ENCODE results near the gene ST6GALNAC1.
"Not testable (repeated sequence)": the region's sequence is repeated elsewhere in the genome, so short reads cannot be mapped to it uniquely, and the experiment has no call there.

Gene ST6GALNAC1

DNA sequence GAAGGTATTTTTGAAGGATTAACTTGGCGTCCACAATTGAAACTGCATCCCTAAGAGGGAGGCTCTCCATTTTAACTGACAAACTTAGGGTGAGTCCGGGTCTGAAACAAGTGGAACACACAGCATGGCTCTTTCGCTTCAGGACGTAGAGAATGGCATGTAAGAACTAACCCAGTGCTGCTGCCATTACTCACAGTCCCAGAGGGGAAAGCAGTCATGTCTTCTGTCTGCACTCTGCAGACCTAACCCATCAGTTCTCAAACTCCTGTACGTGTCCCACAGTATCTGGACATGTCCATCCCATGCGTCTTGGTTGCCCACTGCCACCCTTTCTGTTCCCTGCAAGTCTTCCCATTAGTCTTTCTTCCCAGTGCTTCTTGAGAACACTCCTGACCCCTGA, 563 bp downstream of the ST6GALNAC1 start:
- DNase-seq (ENCODE audit: low read depth): no peak

- DNase-seq (ENCODE audit: low read depth): no peak
These were observed 1.5 kb downstream of the ST6GALNAC1 start for GRCh38 chr17:76642032-76642561.

DNA sequence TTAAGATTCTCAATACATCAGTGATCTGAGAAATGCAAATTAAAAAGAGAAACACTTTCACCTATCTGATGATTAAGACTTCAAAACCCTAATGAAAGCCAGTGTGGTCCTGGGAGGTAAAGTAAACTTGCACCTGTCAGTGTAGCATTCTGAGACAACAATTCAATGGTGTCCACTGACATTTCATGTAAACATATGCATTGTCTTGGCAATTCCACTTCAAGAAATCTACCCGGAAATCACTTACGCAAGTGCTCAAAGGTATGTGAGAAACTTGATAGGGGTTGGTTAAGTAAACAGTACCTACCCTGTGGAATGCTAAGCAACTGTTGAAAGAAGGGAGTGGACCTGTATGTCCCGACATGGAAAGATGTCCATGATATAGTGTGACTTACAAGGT, 2.1 kb downstream of the ST6GALNAC1 start:
- DNase-seq (ENCODE audit: low read depth): peak; percentile 62

- peak; percentile 84 for DNase-seq (ENCODE audit: low read depth)
These were observed 2.8 kb downstream of the ST6GALNAC1 start for GRCh38 chr17:76640550-76641380.

DNA sequence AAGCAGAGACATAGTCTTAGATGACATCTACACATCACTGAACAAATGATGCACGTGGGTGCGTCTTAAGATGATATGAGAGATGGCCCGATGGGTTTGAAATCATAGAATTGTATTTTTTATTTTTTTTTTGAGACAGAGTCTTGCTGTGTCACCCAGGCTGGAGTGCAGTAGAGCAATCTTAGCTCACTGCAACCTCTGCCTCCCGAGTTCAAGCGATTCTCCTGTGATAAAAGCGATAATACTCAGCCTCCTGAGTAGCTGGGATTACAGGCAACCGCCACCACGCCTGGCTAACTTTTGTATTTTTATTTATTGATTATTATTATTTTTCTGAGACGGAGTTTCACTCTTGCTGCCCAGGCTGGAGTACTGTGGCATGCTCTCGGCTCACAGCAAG, 5.3 kb downstream of the ST6GALNAC1 start:
- DNase-seq (ENCODE audit: low read depth): no peak

DNA sequence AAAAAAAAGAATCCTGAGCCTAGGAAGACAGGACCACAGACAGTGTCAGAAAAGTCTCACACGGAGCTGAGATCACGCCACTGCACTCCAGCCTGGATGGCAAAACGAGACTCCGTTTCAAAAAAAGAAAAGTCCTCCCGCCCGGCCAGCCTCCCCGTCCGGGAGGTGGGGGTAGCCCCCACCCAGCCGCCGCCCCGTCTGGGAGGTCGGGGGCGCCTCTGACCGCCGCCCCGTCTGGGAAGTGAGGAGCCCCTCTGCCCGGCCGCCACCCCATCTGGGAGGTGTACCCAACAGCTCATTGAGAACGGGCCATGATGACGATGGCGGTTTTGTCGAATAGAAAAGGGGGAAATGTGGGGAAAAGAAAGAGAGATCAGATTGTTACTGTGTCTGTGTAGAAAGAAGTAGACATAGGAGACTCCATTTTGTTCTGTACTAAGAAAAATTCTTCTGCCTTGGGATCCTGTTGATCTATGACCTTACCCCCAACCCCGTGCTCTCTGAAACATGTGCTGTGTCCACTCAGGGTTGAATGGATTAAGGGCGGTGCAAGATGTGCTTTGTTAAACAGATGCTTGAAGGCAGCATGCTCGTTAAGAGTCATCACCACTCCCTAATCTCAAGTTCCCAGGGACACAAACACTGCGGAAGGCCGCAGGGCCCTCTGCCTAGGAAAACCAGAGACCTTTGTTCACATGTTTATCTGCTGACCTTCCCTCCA, 6.9 kb downstream of the ST6GALNAC1 start:
- DNase-seq (ENCODE audit: low read depth): not testable (repeated sequence)

DNA sequence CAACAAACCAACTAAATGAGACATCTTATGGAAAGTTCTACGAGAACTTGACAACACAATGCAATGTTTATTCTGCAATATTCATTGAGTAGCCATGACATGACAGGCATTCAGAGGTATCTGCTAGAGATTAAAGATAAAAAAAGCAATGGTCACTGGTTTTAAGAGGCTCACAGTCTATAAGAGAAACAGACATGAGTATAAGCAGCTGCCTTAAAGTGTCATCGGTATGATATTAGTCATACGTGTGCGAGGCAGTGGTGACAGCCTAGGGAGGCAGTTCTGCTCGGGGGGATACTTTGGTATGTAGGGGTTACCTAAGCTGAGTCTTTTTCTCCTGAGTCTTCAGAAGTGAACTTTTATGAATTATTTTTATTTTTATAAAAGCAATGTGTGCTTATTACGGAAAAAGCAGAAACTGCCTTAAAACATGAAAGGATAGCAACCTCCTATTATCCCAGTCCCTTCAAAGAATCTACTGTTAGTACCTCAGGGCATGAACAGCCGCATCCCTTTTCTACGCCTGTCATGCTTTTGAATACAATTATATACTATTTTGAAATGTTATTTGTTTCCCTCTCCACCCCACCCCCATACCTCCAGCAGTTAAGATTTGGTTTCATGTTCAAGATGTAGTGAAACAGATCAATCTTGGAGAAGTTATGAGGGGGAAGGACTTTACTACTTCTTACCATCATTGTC, 7.7 kb downstream of the ST6GALNAC1 start:
- peak; percentile 54 for DNase-seq (ENCODE audit: low read depth)

DNA sequence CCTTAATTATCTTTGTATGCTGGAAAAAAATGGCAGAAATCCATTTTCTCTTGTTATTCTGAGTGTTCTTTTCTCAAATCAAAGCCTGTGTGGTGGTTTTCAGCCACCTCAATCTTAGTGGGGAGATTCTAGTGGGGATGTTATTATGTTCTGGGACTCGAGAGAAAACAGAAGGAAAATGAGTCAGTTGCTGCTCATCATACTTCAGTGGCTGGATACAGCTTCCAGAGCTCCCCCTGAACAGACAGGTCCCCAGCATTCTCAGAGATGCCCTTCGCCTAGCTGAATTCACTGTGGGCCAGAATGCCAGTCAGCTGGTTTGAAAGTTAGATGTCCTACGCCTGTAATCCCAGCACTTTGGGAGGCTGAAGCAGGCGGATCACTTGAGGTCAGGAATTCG, 8.5 kb downstream of the ST6GALNAC1 start:
- peak; percentile 75 for DNase-seq (ENCODE audit: low read depth)

GRCh38 chr17:76633628-76634328, 9.8 kb downstream of the ST6GALNAC1 start:
- DNase-seq (ENCODE audit: low read depth): no peak

DNA sequence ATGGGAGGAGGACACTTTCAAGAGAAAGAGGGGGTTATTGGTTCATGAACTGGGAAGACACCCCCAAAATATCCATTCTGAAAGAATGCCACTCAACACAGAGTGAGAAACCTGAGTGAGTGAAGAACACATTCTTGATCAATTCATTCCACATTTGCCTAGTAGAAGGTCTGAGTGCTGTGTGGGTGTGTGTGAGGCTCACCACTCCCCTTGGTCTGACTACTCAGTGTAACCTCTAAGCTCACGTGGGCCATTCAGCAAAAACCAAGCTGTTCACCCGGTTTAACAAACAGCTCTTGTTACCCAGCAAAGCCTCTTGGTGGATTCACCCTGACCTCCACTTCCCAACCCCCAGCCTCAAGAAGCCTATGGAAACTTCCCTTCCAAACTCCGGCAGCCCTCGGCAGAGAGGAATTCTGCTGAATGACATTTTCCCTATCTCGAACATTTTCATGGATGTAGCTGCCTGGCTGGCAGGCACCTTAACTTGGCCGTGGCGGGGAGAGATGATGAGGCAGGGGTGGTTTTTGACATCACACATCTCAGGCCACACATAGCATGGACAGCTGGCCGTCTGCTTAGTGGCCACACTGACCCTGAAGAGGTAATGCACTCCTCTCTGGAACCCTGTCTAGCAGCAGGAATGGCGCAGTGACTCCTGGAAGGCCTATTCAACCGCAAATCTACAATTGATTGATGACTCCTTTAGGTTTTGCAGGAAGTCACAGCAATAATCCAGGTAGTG, 11.6 kb downstream of the ST6GALNAC1 start:
- peak; percentile 50 for DNase-seq (ENCODE audit: low read depth)

- no peak for DNase-seq (ENCODE audit: low read depth)
These were observed 13.4 kb downstream of the ST6GALNAC1 start for GRCh38 chr17:76630151-76630550.

DNA sequence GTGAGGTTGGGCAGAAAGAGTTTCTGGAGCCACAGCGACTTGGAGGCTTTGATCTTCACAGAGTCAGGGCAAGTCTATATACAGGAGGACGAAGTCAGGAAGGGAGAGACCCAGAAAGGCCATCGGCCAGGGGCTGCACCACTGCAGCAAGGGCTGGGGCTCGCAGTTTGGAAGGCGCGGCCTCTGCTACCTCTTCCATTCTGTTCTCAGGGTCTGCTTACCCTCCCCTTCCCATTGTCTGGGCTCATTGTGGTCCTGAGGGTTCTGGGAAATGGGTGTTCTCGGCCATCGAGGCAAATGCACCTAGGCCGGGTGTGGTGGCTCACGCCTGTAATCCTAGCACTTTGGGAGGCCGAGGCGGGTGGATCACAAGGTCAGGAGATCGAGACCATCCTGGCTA, 16.0 kb downstream of the ST6GALNAC1 start:
- no peak for DNase-seq (ENCODE audit: low read depth)

DNA sequence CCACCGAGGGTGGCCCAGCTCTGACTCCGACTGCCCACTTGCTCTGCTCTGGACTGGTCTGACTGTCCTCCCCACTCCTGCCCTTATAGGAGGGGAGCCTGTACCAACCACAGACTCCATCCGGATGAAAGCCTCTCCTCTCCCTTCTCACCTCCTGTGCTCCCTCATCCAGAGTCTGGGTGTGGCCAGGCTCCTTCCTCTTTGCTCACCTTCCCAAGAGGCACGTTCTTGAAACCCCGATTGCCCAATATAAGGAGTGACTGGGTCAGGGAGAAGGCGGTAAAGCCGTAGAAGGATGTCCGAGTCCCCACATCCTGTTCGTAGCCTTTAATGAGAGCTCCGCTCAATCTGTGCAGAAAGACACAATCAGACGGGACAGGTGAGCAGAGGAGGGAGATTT, 17.1 kb downstream of the ST6GALNAC1 start:
- no peak for DNase-seq (ENCODE audit: low read depth)

DNA sequence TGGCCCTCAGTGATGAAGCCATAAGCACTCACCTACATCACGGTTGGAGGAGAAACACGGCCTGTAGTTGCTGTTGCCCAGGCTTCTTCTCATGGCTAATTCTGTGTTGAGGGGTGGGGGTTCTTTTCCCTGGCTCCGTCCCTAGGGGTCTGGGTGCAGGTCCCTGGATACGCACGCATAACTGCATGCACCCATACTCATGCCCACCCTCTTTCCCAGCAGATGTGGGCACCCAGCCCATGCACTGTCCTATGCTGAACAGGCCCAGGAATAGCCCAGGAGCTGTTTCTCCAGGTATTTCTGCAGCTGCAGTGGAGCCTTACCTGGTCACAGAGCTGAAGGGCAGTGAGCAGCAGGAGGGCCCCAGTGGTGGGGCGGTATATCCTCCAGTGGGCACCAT, 18.1 kb downstream of the ST6GALNAC1 start:
- DNase-seq (ENCODE audit: low read depth): no peak

- DNase-seq (ENCODE audit: low read depth): peak; percentile 62
These were observed 20.0 kb downstream of the ST6GALNAC1 start for GRCh38 chr17:76623271-76624146.

- DNase-seq (ENCODE audit: low read depth): no peak
These were observed 25.7 kb downstream of the ST6GALNAC1 start for GRCh38 chr17:76617838-76618237.

- no peak for DNase-seq (ENCODE audit: low read depth)
These were observed 28.5 kb downstream of the ST6GALNAC1 start for GRCh38 chr17:76614912-76615617.

DNA sequence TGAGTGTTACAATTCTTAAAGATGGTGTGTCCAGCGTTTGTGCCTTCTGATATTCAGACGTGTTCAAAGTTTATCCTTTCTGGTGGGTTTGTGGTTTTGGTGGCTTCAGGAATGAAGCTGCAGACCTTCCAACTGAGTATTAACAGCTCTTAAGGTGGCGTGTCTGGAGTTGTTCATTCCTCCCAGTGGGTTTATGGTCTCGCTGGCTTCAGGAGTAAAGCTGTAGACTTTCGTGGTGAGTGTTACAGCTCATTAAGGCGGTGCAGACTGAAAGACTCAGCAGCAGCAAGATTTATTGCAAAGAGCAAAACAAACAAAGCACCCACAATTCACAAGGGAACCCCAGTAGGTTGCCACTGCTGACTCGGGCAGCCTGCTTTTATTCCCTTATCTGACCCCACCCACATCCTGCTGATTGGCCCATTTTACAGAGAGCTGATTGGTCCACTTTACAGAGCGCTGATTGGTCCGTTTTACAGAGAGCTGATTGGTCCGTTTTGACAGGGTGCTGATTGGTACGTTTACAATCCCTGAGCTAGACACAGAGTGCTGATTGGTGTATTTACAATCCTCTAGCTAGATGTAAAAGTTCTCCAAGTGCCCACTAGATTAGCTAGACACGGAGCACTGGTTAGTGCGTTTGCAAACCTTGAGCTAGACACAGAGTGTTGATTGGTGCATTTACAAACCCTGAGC, 29.3 kb downstream of the ST6GALNAC1 start:
- not testable (repeated sequence) for DNase-seq (ENCODE audit: low read depth)
